Peyer's patch (tissue), 4 donors: ENCODE data around the gene FAM185A. TPM values are rescaled to one million over a fixed set of nuclear protein-coding genes. Genes with fewer than 3 reads are reported as not detected.
A peak's percentile ranks its signal among the peaks of the same experiment; 100 is the strongest.
"Not testable (repeated sequence)": the region's sequence is repeated elsewhere in the genome, so short reads cannot be mapped to it uniquely, and the experiment has no call there.

Source experiments
- DNase-seq, 3 donors: peaks; one replicate each; pipeline ENCODE4 v3.0.0-alpha.2; 2017 to 2019
- H3K27ac ChIP-seq, 4 donors: fragments of 200-600 bp; sonication (generic); one replicate each; pipeline ENCODE4 v1.5.1; 2016 to 2019
- H3K27me3 ChIP-seq, 2 donors: fragments of 200-600 bp; sonication (generic); one replicate each; pipeline ENCODE4 v1.5.1; 2019
- H3K36me3 ChIP-seq, 3 donors: fragments of 200-600 bp; sonication (generic); one replicate each; pipeline ENCODE4 v1.5.1; 2016 to 2019
- H3K4me1 ChIP-seq, 4 donors: fragments of 200-600 bp; sonication (generic); one replicate each; pipeline ENCODE4 v1.5.1; 2016 to 2019
- H3K4me3 ChIP-seq, 4 donors: fragments of 200-600 bp; sonication (generic); 1 replicate in 3 of 4; 2 replicates in 1 of 4; pipeline ENCODE4 v1.5.1; 2016 to 2019; ENCODE audit warnings: mild to moderate bottlenecking in 1 of 4
- H3K9me3 ChIP-seq, 4 donors: fragments of 200-600 bp; sonication (generic); one replicate each; pipeline ENCODE4 v1.5.1; 2016 to 2019; ENCODE audit warnings: mild to moderate bottlenecking in 1 of 4
- total RNA-seq, 4 donors: library from RNA; depleted of rRNA; stranded (reverse); fragments of >200 nt; gene quantifications; one replicate each; pipeline ENCODE4 v1.1.0, GENCODE V29; 2016
- TF ChIP-seq, protein P1 (sequence below), 6 experiments: fragments of 450-650 bp in 4 of 6; fragments of 200-600 bp in 2 of 6; sonication (generic) in 1 of 6; IDR thresholded peaks; one replicate each; pipeline ENCODE4 v1.5.1; 2017 to 2019; ENCODE audit warnings: antibody characterized with exemption in 6 of 6, mild to moderate bottlenecking in 3 of 6, moderate library complexity in 1 of 6

FAM185A gene
- total RNA-seq, 4 donors from 2014 or later = 14.0 to 28.9 (median 26.9) TPM

DNA sequence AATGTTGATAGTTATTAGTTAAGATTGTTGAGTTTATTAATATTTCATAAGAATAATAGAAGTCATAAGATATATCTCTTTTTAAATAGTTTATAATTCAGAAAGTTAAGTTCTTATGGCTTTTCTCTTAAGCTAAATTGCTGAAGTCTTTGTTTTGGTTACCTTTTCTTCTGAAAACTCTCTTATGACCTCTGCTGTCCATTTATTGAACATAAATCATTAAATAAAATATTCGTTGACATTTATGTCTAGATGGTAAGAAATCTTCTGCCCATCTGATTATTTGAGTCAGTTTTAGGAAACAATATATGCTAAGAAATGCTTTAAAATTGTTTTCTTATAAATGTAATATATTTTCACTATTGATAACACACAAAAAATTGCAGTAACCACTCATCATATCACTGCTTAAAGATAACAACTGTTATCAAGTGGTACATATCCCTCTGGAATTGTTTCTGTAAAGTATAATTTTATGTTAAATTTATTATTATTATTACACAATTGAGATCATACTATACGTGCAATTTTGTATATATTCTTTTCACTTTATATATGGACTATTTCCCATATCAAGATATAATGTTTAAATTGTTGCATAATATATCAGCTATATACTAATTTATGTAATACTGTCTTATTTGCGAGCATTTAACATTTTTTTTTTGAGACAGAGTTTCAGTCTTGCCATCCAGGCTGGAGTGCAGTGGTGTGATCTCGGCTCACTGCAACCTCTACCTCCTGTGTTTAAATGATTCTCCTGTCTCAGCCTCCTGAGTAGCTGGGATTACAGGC is 3.1 kb upstream of the FAM185A start:
- not testable (repeated sequence) for H3K27me3 ChIP-seq, H3K4me3 ChIP-seq, DNase-seq, H3K9me3 ChIP-seq, H3K4me1 ChIP-seq, H3K36me3 ChIP-seq, H3K27ac ChIP-seq
- TF ChIP-seq, protein P1, sequence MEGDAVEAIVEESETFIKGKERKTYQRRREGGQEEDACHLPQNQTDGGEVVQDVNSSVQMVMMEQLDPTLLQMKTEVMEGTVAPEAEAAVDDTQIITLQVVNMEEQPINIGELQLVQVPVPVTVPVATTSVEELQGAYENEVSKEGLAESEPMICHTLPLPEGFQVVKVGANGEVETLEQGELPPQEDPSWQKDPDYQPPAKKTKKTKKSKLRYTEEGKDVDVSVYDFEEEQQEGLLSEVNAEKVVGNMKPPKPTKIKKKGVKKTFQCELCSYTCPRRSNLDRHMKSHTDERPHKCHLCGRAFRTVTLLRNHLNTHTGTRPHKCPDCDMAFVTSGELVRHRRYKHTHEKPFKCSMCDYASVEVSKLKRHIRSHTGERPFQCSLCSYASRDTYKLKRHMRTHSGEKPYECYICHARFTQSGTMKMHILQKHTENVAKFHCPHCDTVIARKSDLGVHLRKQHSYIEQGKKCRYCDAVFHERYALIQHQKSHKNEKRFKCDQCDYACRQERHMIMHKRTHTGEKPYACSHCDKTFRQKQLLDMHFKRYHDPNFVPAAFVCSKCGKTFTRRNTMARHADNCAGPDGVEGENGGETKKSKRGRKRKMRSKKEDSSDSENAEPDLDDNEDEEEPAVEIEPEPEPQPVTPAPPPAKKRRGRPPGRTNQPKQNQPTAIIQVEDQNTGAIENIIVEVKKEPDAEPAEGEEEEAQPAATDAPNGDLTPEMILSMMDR (IDR thresholded peaks at IDR 0.05) = peak in 1 of 6 experiments; percentile 17

DNA sequence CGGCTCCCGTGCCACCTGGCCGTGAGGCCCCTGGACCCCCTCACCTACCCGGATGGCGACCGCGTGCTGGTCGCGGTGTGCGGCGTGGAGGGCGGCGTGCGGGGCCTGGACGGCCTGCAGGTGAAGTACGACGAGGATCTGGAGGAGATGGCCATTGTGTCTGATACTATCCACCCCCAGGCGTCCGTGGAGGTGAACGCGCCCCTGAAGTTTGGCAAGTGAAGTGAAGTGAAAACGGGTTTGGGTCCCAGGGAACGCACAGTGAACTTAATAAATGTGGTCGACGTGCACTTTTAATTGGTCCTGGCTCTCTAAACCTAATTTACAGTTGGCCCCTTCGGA is 617 bp downstream of the FAM185A start:
- peaks cover 0 to 13% (median 0%) of the 10 kb centered on the region in 4 donors for H3K4me1 ChIP-seq
- not testable (repeated sequence) for H3K27me3 ChIP-seq, DNase-seq, H3K36me3 ChIP-seq, H3K9me3 ChIP-seq
- H3K4me3 ChIP-seq = peak overlapping the region; percentile 54 to 82 (median 66)
- H3K27ac ChIP-seq = peak overlapping the region in 2 of 4 donors; percentile 43 to 67

DNA sequence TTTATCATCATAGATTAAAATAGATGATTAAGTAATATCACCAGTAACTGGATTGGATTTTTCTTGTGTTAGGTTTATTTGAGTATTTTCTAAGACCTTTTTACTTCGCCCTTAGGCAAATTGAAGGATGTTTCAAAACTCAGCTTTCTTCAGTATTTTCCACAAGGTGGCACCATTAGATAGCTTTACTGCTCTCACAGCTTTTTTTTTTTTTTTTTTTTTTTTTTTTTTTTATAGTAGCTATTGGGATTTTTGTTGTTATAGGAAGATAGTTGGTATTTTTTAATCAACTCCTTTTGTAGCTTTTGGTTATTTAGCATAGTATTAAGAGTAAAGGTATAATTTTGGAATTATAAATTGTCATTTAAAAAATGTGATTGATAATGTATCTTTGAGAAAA is 9.4 kb downstream of the FAM185A start:
- H3K27ac ChIP-seq, DNase-seq, H3K4me3 ChIP-seq, H3K36me3 ChIP-seq, H3K9me3 ChIP-seq, H3K27me3 ChIP-seq, H3K4me1 ChIP-seq: not testable (repeated sequence)

DNA sequence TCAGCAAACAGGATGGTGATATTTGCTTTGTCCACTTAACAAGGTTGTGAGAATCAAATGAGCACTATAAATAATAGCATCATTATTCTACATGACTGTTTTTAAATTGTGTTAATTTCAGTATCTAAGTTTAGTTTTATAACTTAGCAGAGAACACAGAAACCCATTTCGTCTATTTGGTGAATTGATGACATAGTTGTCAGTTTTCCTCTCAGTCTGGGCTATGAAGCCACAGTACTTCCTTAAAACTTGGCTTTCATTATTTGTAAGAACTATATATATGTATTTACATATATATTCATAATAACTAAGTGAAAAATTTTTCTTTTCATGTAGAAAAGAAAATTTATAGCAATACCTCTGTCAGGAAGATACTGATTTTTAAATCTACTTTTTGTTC is 11.1 kb downstream of the FAM185A start:
- H3K4me1 ChIP-seq, H3K27me3 ChIP-seq, H3K27ac ChIP-seq, H3K9me3 ChIP-seq, H3K36me3 ChIP-seq, H3K4me3 ChIP-seq, DNase-seq: not testable (repeated sequence)

DNA sequence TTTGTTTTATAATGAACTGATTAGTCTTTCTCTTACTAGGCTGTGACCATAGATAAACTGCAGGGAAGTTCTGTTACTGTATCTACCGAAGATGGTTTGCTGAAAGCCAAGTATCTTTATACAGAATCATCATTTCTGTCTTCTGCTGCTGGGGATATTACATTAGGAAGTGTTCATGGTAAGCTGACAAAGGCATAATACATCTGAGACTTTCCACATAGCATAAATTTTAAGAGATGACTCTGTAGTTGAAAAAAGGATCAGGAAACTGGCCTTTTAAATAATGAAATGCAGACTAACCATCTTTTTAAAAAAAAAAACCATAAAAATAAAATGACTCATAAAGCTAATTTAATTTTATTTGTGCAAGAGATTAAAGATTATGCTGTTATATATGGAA is 12.4 kb downstream of the FAM185A start:
- H3K4me1 ChIP-seq, H3K9me3 ChIP-seq, H3K27me3 ChIP-seq, H3K36me3 ChIP-seq, DNase-seq, H3K4me3 ChIP-seq, H3K27ac ChIP-seq: not testable (repeated sequence)

DNA sequence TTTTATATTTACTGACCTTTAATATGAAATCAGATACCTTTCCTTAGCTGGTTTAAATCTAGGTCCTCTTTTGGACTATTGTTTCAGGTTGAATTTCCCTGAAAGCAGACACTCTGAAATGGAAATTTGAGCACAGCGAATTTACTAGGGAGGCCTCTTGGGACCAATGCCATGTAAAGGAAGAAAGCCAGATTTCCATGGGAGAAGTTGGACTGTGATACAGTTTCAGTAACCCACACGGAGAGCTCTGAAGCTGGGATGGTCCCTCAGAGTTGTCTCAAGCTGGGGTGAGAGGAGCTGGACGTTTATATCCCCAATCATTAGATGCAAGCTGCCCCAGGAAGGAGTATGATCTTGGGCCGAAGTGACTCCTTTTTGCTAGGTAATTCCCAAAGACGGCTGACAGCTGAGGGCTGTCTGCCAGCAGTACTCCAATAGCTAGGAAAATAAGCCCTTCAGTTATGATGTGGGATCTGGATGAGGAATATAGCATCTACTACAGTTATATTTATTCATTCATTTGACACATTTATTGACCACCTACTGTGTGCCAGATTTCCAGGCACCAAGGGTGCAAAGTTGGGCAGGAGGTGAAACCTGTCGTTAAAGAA is 14.6 kb downstream of the FAM185A start:
- not testable (repeated sequence) for H3K4me3 ChIP-seq, DNase-seq, H3K27me3 ChIP-seq, H3K4me1 ChIP-seq, H3K9me3 ChIP-seq, H3K36me3 ChIP-seq, H3K27ac ChIP-seq

DNA sequence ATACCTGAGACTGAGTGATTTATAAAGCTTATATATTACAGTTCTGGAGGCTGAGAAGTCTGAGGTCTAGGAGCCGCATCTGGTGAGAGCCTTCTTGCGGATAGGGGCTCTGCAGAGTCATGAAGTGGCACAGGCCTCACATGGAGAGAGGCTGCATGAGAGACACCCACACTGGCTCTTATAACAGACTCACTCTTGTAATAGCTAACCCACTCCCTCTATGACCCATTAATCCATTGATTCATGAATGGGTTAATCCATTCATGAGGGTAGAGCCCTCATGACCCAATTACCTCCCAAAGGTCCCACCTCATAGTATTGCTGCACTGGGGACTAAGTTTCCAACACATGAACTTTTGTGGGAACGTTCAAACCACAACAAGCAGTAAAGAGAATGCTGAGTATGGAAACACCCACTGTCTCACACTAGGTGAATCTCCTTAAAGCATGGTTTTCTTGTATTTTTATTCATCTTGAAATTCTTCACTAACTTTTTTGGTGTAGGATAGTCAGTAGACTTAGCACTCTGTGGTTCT is 20.9 kb downstream of the FAM185A start:
- not testable (repeated sequence) for H3K9me3 ChIP-seq, H3K27ac ChIP-seq, H3K27me3 ChIP-seq, H3K36me3 ChIP-seq, H3K4me3 ChIP-seq, H3K4me1 ChIP-seq, DNase-seq

DNA sequence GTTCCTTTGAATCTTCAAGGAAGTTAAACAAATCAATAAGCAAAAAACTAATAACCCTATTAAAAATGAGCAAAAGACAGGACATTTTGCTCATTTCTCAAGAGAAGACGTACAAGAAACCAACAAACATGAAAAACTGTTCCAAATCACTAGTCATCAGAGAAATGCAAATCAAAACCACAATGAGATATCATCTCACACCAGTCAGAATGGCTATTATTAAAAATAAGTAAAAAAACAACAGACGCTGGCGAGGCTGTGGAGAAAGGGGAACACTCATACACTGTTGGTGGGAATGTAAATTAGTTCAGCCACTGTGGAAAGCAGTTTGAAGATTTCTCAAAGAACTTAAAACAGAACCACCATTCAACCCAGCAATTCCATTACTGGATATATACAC is 21.7 kb downstream of the FAM185A start:
- not testable (repeated sequence) for H3K27ac ChIP-seq, H3K36me3 ChIP-seq, H3K9me3 ChIP-seq, H3K4me3 ChIP-seq, H3K27me3 ChIP-seq, H3K4me1 ChIP-seq
- DNase-seq = peak in 1 of 3 donors; percentile 21

DNA sequence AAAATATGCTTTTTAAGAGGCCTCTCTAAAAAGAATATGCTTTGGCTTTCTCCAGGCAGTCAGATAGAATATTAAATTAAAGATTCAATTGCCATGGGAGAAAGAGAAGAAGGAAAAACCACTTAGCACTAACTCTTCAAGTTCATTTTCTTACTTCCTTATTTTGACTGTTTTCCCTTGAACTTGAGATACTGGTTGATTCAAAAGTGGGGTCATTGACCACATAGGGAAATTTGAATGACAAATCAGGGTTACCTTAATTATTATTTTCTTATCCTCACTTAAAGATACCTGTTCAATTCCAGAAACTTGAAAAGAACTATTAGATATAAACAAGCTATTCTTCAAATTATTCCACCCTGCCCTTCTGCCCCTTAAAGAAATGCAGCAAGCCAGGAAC is 27.4 kb downstream of the FAM185A start:
- not testable (repeated sequence) for H3K4me1 ChIP-seq, H3K4me3 ChIP-seq, H3K27ac ChIP-seq, H3K9me3 ChIP-seq, DNase-seq, H3K36me3 ChIP-seq, H3K27me3 ChIP-seq

DNA sequence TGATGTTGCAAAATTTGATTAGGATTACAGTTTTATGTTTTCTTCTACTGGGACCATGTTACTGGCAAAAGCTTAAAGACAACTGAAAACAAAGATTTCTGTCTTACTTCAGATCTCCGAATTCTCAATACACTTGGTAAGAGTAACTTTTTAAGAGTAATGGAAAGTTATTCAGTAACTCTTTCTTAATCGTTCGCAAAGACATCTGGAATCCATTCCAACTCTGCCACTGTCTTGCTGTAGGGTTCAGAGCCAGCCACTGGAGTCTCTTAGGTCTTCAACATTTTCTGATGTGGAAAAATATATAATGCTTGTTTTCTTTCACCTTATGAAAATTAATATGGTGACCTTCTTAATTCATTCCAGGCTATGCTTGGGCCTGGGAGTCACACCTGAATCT is 29.9 kb downstream of the FAM185A start:
- not testable (repeated sequence) for DNase-seq, H3K4me1 ChIP-seq, H3K27me3 ChIP-seq, H3K36me3 ChIP-seq, H3K9me3 ChIP-seq, H3K27ac ChIP-seq, H3K4me3 ChIP-seq

DNA sequence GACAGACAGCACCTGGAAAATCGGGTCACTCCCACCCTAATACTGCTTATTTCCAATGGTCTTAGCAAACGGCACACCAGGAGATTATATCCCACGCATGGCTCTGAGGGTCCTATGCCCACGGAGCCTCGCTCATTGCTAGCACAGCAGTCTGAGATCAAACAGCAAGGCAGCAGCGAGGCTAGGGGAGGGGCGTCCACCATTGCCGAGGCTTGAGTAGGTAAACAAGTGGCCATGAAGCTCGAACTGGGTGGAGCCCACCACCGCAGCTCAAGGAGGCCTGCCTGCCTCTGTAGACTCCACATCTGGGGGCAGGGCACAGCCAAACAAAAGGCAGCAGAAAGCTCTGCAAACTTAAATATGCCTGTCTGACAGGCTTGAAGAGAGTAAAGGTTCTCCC is 32.1 kb downstream of the FAM185A start:
- not testable (repeated sequence) for H3K4me1 ChIP-seq, H3K9me3 ChIP-seq, DNase-seq, H3K4me3 ChIP-seq, H3K27me3 ChIP-seq, H3K27ac ChIP-seq, H3K36me3 ChIP-seq

DNA sequence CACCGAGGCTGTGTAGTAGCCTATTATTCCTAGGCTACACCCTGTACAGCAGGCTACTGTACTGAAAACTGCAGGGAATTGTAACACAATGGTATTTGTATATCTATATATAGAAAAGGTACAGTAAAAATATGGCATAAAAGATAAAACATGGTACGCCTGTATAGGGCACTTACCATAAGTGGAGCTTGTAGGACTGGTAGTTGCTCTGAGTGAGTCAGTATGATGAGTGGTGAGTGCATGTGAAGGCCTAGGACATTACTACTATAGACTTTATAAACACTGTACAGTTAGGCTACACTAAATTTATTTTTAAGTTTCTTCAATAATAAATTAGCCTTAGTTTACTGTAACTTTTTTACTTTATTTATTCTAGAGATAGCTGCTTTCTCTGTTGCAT is 40.0 kb downstream of the FAM185A start:
- not testable (repeated sequence) for H3K27me3 ChIP-seq, DNase-seq, H3K9me3 ChIP-seq, H3K4me1 ChIP-seq, H3K4me3 ChIP-seq, H3K36me3 ChIP-seq, H3K27ac ChIP-seq

DNA sequence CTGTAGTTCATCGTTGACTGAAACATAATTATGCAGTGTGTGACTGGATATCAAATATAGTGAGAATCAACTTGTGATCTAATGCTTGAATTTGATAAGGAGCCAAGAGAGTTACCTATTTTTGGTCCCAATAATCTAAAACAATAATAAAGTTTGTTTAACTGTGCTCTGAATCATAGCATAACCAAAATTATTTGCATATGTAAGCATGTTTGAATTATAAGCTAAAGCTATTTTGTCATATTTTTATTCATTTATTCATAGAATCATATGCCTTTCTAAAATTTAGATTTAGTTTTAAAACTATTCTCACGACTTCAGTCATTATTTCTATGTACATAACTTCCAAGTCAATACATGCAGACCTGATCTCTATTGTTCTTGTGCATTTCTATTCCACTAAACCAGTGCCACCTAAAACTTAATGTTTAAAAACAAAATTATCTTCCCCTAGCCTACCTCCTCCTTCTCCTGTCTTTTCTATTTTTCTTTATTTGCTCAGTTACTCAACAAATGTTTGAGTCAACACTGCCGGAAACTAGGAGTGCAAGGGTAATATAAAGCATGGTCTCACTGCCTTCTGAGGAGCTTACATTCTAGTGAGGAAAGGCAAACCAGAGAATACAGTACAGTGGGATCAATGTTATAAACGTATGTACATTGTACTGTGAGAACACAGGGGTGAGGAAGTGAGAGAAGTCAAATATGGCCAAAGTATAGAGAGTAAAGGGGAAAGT is 41.7 kb downstream of the FAM185A start:
- H3K27ac ChIP-seq, H3K9me3 ChIP-seq, H3K4me3 ChIP-seq, H3K27me3 ChIP-seq, H3K4me1 ChIP-seq, H3K36me3 ChIP-seq, DNase-seq: not testable (repeated sequence)

DNA sequence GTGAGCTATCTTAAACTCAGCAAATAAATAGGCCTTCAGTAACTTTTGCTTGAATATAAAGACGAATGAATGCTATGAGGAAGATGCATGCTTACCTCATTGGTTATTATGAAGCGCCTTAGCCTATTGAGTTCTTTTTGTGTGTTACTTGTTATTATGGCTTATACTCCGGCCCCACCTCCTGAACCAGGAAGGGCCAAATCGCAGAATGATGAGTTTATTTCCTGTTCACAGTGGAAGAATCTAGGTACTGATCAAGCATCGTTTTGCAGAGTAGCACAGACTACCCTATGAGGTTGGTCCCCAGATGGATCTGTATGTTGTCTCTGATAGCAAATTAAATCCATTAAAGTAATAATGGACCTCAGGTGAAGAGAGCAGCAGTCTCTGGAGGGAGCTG is 42.6 kb downstream of the FAM185A start:
- not testable (repeated sequence) for H3K27me3 ChIP-seq, H3K27ac ChIP-seq, H3K36me3 ChIP-seq, H3K4me3 ChIP-seq, H3K4me1 ChIP-seq, H3K9me3 ChIP-seq, DNase-seq
